Thyroid gland (tissue), 4 donors: ENCODE measurements around the gene ZAR1L. TPM values are rescaled to one million over a fixed set of nuclear protein-coding genes. Genes with fewer than 3 reads are reported as not detected.

Experiments
- DNase-seq, 2 donors: peaks; one replicate each; pipeline ENCODE4 v3.0.0-alpha.2; 2019
- H3K27ac ChIP-seq, 3 donors: fragments of 200-600 bp; sonication (generic); 1 replicate in 2 of 3; 2 replicates in 1 of 3; pipeline ENCODE4 v1.5.1; 2016 to 2019; ENCODE audit warnings: mild to moderate bottlenecking in 1 of 3, moderate library complexity in 1 of 3
- H3K27me3 ChIP-seq: fragments of 200-600 bp; sonication (generic); one replicate; pipeline ENCODE4 v1.5.1; 2019
- H3K36me3 ChIP-seq, 2 donors: fragments of 200-600 bp; sonication (generic); one replicate each; pipeline ENCODE4 v1.5.1; 2016 to 2019
- H3K4me1 ChIP-seq, 2 donors: fragments of 200-600 bp; sonication (generic); one replicate each; pipeline ENCODE4 v1.5.1; 2017 to 2019
- H3K4me3 ChIP-seq, 3 donors: fragments of 200-600 bp; sonication (generic); replicated peaks in 1 of 3; 1 replicate in 2 of 3; 2 replicates in 1 of 3; pipeline ENCODE4 v1.5.1; 2016; ENCODE audit warnings: mild to moderate bottlenecking in 1 of 3
- H3K9me3 ChIP-seq: fragments of 200-600 bp; sonication (generic); one replicate; pipeline ENCODE4 v1.5.1; 2017
- CTCF ChIP-seq, 6 experiments: fragments of 200-600 bp in 3 of 6; fragments of 450-650 bp in 3 of 6; sonication (generic) in 3 of 6; IDR thresholded peaks; one replicate each; pipeline ENCODE4 v1.5.1; 2016 to 2019; ENCODE audit warnings: antibody characterized with exemption in 6 of 6, mild to moderate bottlenecking in 2 of 6, inconsistent platforms in 1 of 6, moderate library complexity in 1 of 6
- POLR2A ChIP-seq, 2 donors: fragments of 450-650 bp; IDR thresholded peaks; one replicate each; pipeline ENCODE4 v1.6.1; 2017; ENCODE audit warnings: antibody characterized with exemption in 2 of 2, mild to moderate bottlenecking in 2 of 2, moderate library complexity in 1 of 2
- WGBS, 2 donors: methylation state at CpG; one replicate each; pipeline ENCODE4 v1.1.5; 2017; 5-methylcytosine and 5-hydroxymethylcytosine counted together
- intact Hi-C: fragments of 100-400 bp; cut with DNase I; formaldehyde crosslinking; loops from one replicate; pipeline ENCODE4 v1.15.1; 2023
- total RNA-seq, 4 donors: library from RNA; depleted of rRNA; stranded (reverse); fragments of >200 nt; gene quantifications; one replicate each; pipeline ENCODE4 v1.2.3, GENCODE V29; 2016

ZAR1L gene
- total RNA-seq, 4 donors from 2014 or later = not detected

GRCh38 chr13:32278426-32278825 lies 36.7 kb downstream of the ZAR1L start:
- DNase-seq = no peak
- Histone ChIP-seq H3K27ac (no peak overlapping the region), H3K9me3 (no peaks in the 10 kb centered on the region), H3K36me3 (peaks cover 4 to 14% of the 10 kb centered on the region in 2 donors), H3K4me3 (no peak overlapping the region), H3K27me3 (no peaks in the 10 kb centered on the region), H3K4me1 (no peaks in the 10 kb centered on the region)
- WGBS, 2 donors = 93% methylated on average over 3 of the region's 3 CpGs
- intact Hi-C loops = no loop called here
- TF ChIP-seq POLR2A (IDR thresholded peaks at IDR 0.05) (no peak), CTCF (IDR thresholded peaks at IDR 0.05) (no peak)

DNA sequence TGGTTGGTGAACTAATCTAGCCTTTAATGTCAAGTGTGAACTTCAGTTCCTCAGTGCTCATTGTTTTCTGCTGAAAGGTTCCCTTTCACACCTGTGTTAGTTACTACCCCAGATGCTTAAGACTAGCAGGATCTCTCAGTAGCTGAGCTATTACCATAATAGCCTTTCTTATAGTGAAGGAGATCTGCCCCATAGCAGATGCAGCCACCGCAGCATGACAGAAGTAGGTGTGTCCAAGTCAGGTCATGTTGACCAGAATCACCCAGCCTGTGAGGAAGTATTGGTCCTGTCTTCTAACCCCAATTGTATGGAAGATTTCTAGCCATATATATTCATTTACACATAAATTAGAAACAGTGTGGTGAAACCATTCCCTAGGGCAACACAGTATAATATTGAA lies 37.3 kb downstream of the ZAR1L start:
- no peak overlapping the region for H3K27ac ChIP-seq
- TF ChIP-seq CTCF (IDR thresholded peaks at IDR 0.05) = no peak
- TF ChIP-seq POLR2A (IDR thresholded peaks at IDR 0.05) = no peak
- no peaks in the 10 kb centered on the region for H3K9me3 ChIP-seq
- H3K27me3 ChIP-seq = no peaks in the 10 kb centered on the region
- intact Hi-C loops = no loop called here
- DNase-seq = no peak
- no peak overlapping the region for H3K4me3 ChIP-seq
- WGBS, 2 donors = 46 to 62% methylated on average over 1 of the region's 1 CpG
- peaks cover 4 to 14% of the 10 kb centered on the region in 2 donors for H3K36me3 ChIP-seq
- H3K4me1 ChIP-seq = no peaks in the 10 kb centered on the region

GRCh38 chr13:32272021-32272683 lies 43.0 kb downstream of the ZAR1L start:
- H3K27me3 ChIP-seq = no peaks in the 10 kb centered on the region
- no peaks in the 10 kb centered on the region for H3K9me3 ChIP-seq
- H3K4me3 ChIP-seq = no peak overlapping the region
- peaks cover 4% of the 10 kb centered on the region in 2 donors for H3K36me3 ChIP-seq
- WGBS, 2 donors = 85 to 86% methylated on average over 4 of the region's 4 CpGs
- no peak for DNase-seq
- intact Hi-C loops = no loop called here
- no peak for TF ChIP-seq POLR2A (IDR thresholded peaks at IDR 0.05)
- no peak for TF ChIP-seq CTCF (IDR thresholded peaks at IDR 0.05)
- peak overlapping the region in 1 of 3 donors; percentile 20 for H3K27ac ChIP-seq
- no peaks in the 10 kb centered on the region for H3K4me1 ChIP-seq

- WGBS, 2 donors = 79 to 85% methylated on average over 7 of the region's 7 CpGs
- Histone ChIP-seq H3K4me3 (no peak overlapping the region), H3K27me3 (no peaks in the 10 kb centered on the region), H3K36me3 (peaks cover 0 to 4% of the 10 kb centered on the region in 2 donors), H3K4me1 (no peaks in the 10 kb centered on the region), H3K9me3 (no peaks in the 10 kb centered on the region), H3K27ac (no peak overlapping the region)
- TF ChIP-seq CTCF (IDR thresholded peaks at IDR 0.05) (peak; percentile 69 to 85 (median 72)), POLR2A (IDR thresholded peaks at IDR 0.05) (no peak)
- intact Hi-C loops = no loop called here
- peak; percentile 55 to 62 for DNase-seq
These were observed 47.2 kb downstream of the ZAR1L start for GRCh38 chr13:32267836-32268439.

DNA sequence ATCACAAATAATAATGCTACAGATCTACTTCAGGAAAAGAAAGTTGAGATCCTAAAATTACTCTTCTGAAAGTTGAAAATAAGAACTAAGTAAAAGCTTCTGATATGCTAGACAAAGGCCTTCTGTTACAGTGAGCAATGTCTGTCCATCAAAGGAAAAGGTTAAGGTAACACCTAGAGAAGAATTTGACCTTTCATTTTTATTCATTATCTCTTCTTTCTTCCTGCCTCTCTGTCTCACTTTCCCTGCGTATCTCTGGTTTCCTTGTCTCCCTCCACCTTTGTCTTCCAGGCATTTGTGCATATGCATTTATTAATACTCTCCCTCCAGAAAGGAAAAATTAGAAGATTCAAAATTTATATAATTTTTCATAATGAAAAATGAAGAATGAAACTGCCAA lies 49.0 kb downstream of the ZAR1L start:
- no peak overlapping the region for H3K27ac ChIP-seq
- intact Hi-C loops = no loop called here
- H3K9me3 ChIP-seq = no peaks in the 10 kb centered on the region
- H3K36me3 ChIP-seq = peaks cover 0 to 4% of the 10 kb centered on the region in 2 donors
- no peak overlapping the region for H3K4me3 ChIP-seq
- no peak for DNase-seq
- H3K27me3 ChIP-seq = no peaks in the 10 kb centered on the region
- H3K4me1 ChIP-seq = peaks cover 3 to 8% of the 10 kb centered on the region in 2 donors
- 87 to 94% methylated on average over 1 of the region's 1 CpG for WGBS, 2 donors
- TF ChIP-seq POLR2A (IDR thresholded peaks at IDR 0.05) (no peak), CTCF (IDR thresholded peaks at IDR 0.05) (no peak)
